Activated CD4-positive, alpha-beta T cell treated with anti-CD3 and anti-CD28 coated beads, Interleukin-2, amount 50 U/mL, for 4 hours (primary cell): ENCODE measurements around the gene UBE2J1.
A peak's percentile ranks its signal among the peaks of the same experiment; 100 is the strongest.

Source experiments
- DNase-seq, 2 experiments: peaks; one replicate each; pipeline ENCODE4 v3.0.0-alpha.2; 2020

UBE2J1 gene

GRCh38 chr6:89286516-89286915 lies 66.0 kb downstream of the UBE2J1 start:
- no peak for DNase-seq

GRCh38 chr6:89284963-89285735 lies 67.4 kb downstream of the UBE2J1 start:
- no peak for DNase-seq

GRCh38 chr6:89284081-89284480 lies 68.4 kb downstream of the UBE2J1 start:
- no peak for DNase-seq

DNA sequence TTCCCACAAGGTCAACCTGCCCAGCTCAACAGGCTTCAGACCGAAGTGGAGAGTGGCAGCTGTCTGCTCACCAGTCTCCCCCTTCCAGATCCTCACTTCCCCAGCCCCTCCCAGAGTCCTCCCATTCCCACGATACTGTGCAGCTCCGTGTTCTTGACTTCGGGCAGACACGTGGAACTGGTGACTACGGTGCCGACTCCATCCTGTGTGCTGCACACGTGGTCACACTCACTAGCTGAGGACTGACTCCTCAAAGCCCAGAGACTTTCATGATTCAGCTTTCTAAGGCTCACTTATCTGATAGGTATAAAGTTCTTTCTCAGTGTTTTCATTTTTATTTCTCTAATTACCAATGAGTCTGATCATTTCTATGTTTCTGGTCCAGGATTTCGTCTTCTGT lies 69.8 kb downstream of the UBE2J1 start:
- DNase-seq, result no peak

GRCh38 chr6:89281779-89282246 lies 70.7 kb downstream of the UBE2J1 start:
- DNase-seq, result peak; percentile 10 to 38

GRCh38 chr6:89278956-89279355 lies 73.6 kb downstream of the UBE2J1 start:
- DNase-seq, result no peak
